CD4-positive, alpha-beta T cell treated with Interleukin-12 subunit alpha and Interleukin-12 subunit beta, for 1 hour (primary cell): ENCODE data around the gene ATP6V0A1.
"Not testable (repeated sequence)": the region's sequence is repeated elsewhere in the genome, so short reads cannot be mapped to it uniquely, and the experiment has no call there.

Experiments used
- DNase-seq: peaks from one replicate; pipeline ENCODE4 v3.0.0-alpha.2; 2020

Gene ATP6V0A1

DNA sequence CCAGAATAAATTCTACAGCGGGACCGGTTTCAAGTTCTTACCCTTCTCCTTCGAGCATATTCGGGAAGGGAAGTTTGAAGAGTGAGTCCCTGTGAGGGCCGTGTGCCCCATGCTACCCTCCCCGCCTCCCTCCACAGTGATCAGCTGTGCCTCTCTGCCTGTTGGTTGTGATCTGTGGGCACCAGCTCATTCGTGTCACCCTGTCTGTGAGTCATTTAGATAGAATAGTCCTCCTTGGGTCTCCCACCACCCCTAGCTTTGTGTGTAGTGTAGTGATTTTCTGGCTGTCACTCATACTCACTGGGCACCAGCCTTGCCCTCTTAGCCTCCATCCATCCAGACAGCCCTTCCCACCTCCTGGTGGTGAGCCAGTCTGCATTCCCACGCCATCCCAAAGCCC, 62.4 kb downstream of the ATP6V0A1 start:
- DNase-seq: no peak

DNA sequence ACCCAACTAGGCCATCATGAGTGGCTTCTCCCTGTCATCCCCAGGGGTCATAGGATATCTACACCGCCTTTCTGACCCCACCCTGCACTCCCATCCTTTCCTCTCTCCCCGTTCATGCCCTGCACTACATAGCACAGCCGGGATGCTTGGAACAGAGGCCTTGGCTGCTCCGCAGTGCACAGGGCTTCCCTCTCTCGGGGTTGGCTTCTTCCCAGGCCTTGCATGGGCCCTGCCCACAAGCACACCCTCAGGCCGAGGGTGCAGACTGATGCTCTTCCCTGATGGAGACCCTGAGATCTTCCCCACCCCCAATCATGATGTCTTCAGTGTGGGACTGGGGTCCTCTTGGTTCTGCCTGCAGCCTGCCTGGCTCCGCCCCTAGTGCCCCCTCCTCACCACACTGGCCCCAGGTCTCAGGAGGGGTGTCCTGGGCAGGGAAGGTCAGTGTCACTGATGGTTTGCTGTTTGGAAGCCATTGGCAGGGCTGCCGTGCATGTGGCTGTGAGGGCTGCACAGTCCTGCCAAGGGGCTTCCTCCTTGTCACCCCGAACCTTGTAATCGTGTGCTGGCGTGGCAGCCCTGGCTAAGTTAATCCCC, 63.1 kb downstream of the ATP6V0A1 start:
- DNase-seq: no peak

- DNase-seq: no peak
These were observed 63.6 kb downstream of the ATP6V0A1 start for GRCh38 chr17:42522263-42522790.

- DNase-seq: no peak
These were observed 64.2 kb downstream of the ATP6V0A1 start for GRCh38 chr17:42522798-42523278.

DNA sequence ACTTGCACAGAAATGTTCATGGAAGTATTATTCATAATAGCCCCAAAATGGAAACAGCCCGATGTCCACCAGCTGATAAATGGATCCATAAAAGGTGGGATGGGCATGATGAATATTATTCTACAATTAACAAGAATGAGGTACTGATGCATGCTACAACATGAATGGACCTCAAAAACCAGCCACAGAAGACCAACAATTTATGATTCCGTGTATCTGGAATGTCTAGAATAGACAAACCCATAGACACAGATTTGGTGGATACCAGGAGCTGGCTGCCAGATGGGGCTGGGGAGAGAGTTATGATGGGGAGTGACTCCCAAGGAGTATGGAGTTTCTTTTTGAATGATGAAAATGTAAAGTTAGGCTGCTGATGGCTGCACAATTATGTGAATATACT, 66.5 kb downstream of the ATP6V0A1 start:
- no peak for DNase-seq

DNA sequence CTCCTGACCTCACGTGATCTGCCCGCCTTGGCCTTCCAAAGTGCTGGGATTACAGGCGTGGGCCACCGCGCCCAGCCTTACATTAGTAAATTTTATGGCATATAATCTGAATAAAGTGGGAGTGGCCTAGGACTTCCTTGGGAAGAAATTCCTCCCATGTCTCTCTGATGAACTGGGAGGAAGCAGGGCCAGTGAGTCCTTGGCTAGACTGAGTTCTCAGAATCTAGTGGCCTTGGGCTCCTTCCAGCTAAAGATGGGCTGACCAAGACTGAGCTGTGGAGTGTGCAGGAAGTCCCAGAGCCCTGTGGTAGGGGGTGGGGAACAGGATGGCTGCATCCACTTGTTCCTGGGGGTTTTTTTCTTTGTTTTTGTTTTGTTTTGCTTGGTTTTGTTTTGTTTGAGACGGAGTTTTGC, 67.4 kb downstream of the ATP6V0A1 start:
- no peak for DNase-seq

DNA sequence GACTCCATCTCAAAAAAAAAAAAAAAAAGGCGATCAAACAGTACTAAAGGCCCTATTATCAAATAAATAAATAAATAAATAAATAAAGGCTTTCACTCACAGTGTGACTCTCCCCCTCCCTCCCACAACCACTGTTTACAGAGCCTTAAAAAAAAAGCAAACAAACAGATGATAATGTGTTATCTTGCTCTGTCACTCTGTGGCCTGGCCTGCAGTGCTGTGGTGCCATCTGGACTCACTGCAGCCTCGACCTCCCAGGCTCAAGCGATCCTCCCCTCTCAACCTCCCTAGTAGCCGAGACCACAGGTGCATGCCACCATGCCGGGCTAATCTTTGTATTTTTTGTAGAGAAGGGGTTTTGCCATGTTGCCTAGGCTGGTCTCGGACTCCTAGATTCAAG, 69.3 kb downstream of the ATP6V0A1 start:
- no peak for DNase-seq

DNA sequence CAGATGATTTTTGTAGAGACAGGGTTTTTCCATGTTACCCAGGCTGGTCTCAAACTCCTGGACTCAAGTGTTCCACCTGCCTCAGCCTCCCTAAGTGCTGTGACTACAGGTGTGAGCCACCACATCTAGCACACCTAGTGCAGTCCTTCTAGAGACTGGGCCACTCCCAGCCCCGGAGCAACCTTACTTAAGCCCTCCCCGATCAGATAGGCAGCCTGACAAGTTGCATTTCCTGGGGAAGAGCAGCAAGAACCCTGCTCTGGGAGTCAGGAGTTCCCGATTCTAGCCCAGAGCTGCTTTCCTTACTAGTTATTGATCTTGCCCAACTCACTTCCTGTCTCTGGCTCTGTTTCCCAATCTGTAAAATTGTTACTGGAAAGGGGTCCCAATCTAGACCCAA, 70.4 kb downstream of the ATP6V0A1 start:
- DNase-seq: no peak

- DNase-seq: no peak
These were observed 72.3 kb downstream of the ATP6V0A1 start for GRCh38 chr17:42530952-42531454.

DNA sequence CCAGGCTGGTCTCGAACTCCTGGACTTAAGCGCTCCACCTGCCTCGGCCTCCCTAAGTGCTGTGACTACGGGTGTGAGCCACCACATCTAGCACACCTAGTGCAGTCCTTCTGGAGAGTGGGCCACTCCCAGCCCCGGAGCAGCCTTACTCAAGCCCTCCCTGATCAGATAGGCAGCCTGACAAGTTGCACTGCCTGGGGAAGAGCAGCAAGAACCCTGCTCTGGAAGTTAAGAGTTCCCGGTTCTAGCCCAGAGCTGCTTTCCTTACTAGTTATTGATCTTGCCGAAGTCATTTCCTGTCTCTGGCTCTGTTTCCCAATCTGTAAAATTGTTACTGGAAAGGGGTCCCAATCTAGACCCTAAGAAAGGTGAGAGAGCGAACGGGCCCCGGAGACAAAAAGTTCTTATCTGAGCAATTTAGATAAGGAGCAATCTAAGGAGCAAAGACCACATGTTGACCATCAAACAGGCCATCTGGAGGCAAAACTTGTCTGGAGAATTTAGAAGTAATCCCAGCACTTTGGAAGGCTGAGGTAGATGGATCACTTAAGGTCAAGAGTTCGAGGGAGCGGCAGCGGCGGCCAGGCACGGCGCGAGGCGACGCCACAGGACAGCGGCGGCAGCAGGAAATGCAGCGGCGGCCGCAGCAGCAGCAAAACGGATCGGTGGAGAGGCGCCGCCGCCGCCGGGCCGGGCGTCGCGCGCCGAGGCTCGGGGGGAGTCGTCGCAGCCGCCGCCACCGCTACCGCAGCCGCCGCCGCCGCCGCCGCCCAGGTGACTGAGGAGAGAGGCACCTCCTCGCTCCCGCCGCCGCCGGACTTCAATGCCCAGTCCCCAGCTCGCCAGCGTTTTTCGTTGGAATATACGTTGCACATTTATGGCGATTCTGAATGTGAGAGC, 73.0 kb downstream of the ATP6V0A1 start:
- DNase-seq: peak; percentile 64

DNA sequence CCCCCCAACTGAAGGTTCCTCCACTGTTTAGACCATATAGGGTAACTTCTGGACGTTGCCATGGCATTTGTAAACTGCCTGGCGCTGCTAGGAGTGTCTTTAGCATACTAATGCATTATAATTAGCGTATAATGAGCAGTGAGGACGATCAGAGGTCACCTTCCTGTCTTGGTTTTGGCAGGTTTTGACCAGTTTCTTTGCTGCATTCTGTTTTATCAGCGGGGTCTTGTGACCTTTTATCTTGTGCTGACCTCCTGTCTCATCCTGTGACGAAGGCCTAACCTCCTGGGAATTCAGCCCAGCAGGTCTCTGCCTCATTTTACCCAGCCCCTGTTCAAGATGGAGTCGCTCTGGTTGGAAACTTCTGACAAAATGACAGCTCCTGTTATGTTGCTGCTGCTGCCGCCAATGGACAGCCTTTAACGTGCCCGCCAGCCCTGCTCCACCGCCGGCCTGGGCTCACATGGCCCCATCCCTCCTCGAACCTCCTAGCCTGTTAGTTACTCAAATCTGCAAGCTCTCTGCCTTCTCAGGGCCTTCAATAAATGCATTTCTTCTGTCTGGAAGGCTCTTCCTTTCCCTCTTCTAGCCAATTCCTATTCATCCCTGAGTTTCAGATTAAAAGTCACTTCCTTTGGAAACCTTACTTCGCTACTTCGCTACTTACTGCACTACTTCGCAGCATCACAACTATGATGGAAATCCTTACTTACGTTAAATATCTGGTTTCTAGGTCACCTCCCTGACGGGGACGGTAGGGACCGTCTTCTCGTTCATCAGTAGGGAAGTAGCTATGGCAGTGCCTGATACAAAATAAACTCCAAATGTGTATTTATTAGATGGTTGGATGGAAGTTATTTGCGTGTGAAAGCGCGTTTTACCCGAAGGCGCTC, 76.7 kb downstream of the ATP6V0A1 start:
- DNase-seq: no peak

DNA sequence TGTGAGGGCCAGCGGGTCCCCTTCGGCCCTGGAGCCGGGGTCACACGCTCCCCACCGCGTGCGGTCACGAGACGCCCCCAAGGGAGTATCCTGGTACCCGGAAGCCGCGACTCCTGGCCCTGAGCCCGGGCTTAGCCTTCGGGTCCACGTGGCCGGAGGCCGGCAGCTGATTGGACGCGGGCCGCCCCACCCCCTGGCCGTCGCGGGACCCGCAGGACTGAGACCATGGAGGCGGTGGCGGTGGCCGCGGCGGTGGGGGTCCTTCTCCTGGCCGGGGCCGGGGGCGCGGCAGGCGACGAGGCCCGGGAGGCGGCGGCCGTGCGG, 77.3 kb downstream of the ATP6V0A1 start, which contains the start of gene NAGLU:
NAGLU (plus strand) TSS at position 194 of the 324 bp plus-strand sequence; CDS start at position 226, 32 bp downstream.
- peak; percentile 80 for DNase-seq

GRCh38 chr17:42536372-42537155, 77.9 kb downstream of the ATP6V0A1 start:
- peak; percentile 71 for DNase-seq

DNA sequence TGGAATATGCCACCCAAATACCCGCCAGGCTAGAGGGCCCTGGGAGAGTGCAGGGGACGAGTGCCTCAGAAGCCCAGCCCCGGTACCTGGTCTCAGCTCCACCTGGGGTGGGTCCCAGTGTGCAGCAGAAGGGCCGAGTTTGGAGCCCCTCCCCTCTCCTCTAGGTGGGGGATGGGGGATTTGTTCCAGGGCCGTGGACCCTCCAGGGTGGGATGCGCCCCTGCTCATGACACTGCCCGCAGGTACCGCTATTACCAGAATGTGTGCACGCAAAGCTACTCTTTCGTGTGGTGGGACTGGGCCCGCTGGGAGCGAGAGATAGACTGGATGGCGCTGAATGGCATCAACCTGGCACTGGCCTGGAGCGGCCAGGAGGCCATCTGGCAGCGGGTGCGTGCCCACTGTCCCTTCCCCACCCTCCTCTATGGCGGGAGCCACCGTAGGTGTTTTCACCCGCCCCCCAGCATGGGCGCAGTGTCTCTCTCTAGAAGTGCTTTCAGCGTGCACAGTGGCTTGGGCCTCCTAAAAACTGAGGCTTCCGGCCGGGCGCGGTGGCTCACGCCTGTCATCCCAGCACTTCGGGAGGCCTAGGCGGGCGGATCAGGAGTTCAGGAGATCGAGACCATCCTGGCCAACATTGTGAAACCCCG, 78.6 kb downstream of the ATP6V0A1 start:
- DNase-seq: no peak

- DNase-seq: no peak
These were observed 79.3 kb downstream of the ATP6V0A1 start for GRCh38 chr17:42537826-42538451.

DNA sequence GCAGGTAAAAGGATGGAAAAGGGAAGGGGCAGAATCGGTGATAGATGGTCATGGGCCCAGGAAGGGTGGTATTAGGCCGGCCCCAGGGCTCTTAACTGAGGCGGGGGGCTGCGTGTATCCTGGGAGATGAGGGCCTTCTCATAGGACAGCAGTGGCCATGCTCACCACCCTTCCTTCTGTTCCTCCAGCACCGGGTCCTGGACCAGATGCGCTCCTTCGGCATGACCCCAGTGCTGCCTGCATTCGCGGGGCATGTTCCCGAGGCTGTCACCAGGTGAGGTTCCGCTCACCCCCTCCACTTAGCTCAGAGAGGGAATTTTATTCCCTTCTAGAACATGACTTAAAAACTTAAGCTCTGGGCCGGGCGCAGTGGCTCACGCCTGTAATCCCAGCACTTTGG, 79.8 kb downstream of the ATP6V0A1 start:
- no peak for DNase-seq

DNA sequence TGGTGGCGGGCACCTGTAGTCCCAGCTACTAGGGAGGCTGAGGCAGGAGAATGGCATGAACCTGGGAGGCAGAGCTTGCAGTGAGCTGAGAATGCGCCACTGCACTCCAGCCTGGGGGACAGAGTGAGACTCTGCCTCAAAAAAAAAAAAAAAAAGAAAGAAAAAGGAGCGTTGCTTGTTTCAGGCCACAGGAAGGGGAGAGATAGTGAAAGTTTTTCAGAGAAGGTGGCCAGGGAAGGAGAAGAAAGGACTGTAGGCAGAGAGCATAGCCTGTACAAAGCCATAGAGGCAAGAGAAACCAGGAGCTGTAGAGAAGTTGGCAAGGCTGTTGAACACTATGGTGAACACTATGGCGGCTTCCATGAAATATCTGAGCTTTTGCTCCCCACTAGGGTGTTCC, 81.9 kb downstream of the ATP6V0A1 start:
- DNase-seq: not testable (repeated sequence)

DNA sequence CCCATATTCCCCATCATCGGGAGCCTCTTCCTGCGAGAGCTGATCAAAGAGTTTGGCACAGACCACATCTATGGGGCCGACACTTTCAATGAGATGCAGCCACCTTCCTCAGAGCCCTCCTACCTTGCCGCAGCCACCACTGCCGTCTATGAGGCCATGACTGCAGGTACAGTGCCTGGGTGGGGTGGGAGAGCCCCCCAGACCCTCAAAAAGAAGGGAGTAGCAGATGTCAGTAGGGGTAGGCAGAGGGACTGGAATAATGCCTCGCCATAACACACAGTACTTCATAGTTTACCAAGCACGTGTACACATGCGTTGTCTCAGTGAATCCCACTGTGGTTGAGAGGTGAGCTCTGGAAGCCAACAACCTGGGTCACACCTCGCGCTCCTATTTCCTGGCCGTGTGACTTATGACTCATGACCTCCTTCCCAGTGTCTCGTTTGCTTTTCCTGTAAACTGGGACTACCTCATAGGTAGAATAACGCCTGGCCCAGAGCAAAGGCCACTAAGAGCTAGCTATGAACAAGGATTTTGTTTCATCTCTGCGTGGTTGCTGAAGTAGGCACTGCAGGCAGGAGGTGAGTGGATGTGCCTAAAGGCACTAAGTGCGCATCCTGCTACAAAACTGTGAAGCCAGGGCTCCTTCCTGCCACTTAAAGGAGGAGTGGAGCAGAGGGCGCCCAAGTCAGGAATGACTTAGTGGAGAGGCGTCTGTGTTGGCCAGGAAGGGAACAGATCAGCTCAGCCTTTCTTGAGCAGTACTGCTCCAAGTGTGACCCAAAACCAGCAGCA, 82.6 kb downstream of the ATP6V0A1 start:
- peak; percentile 20 for DNase-seq

DNA sequence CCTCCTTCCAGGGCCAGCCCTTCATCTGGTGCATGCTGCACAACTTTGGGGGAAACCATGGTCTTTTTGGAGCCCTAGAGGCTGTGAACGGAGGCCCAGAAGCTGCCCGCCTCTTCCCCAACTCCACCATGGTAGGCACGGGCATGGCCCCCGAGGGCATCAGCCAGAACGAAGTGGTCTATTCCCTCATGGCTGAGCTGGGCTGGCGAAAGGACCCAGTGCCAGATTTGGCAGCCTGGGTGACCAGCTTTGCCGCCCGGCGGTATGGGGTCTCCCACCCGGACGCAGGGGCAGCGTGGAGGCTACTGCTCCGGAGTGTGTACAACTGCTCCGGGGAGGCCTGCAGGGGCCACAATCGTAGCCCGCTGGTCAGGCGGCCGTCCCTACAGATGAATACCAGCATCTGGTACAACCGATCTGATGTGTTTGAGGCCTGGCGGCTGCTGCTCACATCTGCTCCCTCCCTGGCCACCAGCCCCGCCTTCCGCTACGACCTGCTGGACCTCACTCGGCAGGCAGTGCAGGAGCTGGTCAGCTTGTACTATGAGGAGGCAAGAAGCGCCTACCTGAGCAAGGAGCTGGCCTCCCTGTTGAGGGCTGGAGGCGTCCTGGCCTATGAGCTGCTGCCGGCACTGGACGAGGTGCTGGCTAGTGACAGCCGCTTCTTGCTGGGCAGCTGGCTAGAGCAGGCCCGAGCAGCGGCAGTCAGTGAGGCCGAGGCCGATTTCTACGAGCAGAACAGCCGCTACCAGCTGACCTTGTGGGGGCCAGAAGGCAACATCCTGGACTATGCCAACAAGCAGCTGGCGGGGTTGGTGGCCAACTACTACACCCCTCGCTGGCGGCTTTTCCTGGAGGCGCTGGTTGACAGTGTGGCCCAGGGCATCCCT, 84.8 kb downstream of the ATP6V0A1 start:
- no peak for DNase-seq
